DOHH2 (cell line): ENCODE data around the gene CPEB1.

ENCODE experiments used
- H3F3A ChIP-seq: fragments of 200-600 bp; sonication (generic), shearing (Covaris generic); 2 replicates; pipeline ENCODE4 v1.6.0; 2016; ENCODE audit warnings: antibody characterized with exemption, mild to moderate bottlenecking; ENCODE audit not compliant: control insufficient read depth, insufficient read depth
- H3K27ac ChIP-seq: fragments of 200-600 bp; sonication (generic); 2 replicates; pipeline ENCODE4 v1.5.1; 2014; ENCODE audit warnings: low read depth, mild to moderate bottlenecking, low read length, moderate library complexity
- H3K27me3 ChIP-seq: fragments of 200-600 bp; sonication (generic); 2 replicates; pipeline ENCODE4 v1.6.1; 2014; ENCODE audit warnings: mild to moderate bottlenecking, low read length, mixed read lengths; ENCODE audit not compliant: control insufficient read depth
- H3K36me3 ChIP-seq: fragments of 200-600 bp; sonication (generic); 2 replicates; pipeline ENCODE4 v1.6.1; 2014; ENCODE audit warnings: mild to moderate bottlenecking, low read length, moderate library complexity, mixed read lengths; ENCODE audit not compliant: control insufficient read depth
- H3K4me1 ChIP-seq: fragments of 200-600 bp; sonication (generic); 2 replicates; pipeline ENCODE4 v1.6.1; 2014; ENCODE audit warnings: mild to moderate bottlenecking, low read length, mixed read lengths; ENCODE audit not compliant: control insufficient read depth
- H3K4me2 ChIP-seq: fragments of 200-600 bp; sonication (generic); 2 replicates; pipeline ENCODE4 v1.6.0; 2014; ENCODE audit warnings: mild to moderate bottlenecking, low read length, moderate library complexity
- H3K4me3 ChIP-seq: fragments of 200-600 bp; sonication (generic); 2 replicates; pipeline ENCODE4 v1.5.1; 2014; ENCODE audit warnings: mild to moderate bottlenecking, low read length, mixed read lengths
- H3K79me2 ChIP-seq: fragments of 200-600 bp; sonication (generic); 2 replicates; pipeline ENCODE4 v1.6.1; 2014; ENCODE audit warnings: mild to moderate bottlenecking, low read length, mixed read lengths; ENCODE audit not compliant: control insufficient read depth
- H3K9me2 ChIP-seq: fragments of 200-600 bp; sonication (generic); replicated peaks from 2 replicates; pipeline ENCODE4 v1.6.1; 2014; ENCODE audit warnings: mild to moderate bottlenecking, low read length, mixed read lengths; ENCODE audit not compliant: control insufficient read depth
- H3K9me3 ChIP-seq: fragments of 200-600 bp; sonication (generic); 2 replicates; pipeline ENCODE4 v1.6.1; 2014; ENCODE audit warnings: antibody characterized with exemption, low read length, mixed read lengths; ENCODE audit not compliant: control insufficient read depth, insufficient read depth
- H4K20me1 ChIP-seq: fragments of 200-600 bp; sonication (generic); 2 replicates; pipeline ENCODE4 v1.6.0; 2014; ENCODE audit warnings: low read depth, mild to moderate bottlenecking, antibody characterized with exemption, low read length, moderate library complexity; ENCODE audit not compliant: control insufficient read depth, insufficient read depth
- CTCF ChIP-seq: fragments of 200-600 bp; sonication (generic); IDR thresholded peaks from one replicate; pipeline ENCODE4 v1.5.1; 2014; ENCODE audit warnings: antibody characterized with exemption, mild to moderate bottlenecking, low read depth, low read length; ENCODE audit not compliant: poor library complexity, severe bottlenecking
- EZH2phosphoT487 ChIP-seq: fragments of 200-600 bp; sonication (generic); IDR thresholded peaks from 2 replicates; pipeline ENCODE4 v1.6.1; 2017; ENCODE audit warnings: borderline replicate concordance, mild to moderate bottlenecking, antibody characterized with exemption, low read length, moderate library complexity, mixed read lengths

Gene CPEB1

DNA sequence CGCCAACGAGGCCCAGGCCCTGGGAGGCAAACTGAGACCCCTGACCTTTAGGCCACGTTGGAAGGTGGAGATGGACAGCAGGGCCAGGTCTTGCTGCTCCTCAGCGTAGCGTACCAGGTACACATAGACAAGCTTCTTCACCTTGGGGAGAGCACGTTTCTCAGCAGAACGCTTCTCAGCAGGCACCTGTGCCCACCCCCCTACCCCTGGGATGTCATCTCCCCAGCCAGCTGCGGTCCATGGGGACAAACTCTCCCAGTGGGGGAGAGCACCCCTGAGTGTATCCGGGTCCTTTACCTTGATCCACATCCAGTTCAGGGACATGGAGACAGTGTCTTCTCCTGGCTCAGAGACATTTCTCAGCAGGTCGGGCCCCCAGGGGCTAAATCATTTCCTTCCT, 41.5 kb upstream of the CPEB1 start:
- Histone ChIP-seq H3K27me3 (peaks cover 3% of the 10 kb centered on the region; the same call in 1 of the 2 replicates), H3K36me3 (no peaks in the 10 kb centered on the region), H3K4me1 (no peaks in the 10 kb centered on the region), H3K9me3 (no peaks in the 10 kb centered on the region), H3K79me2 (no peaks in the 10 kb centered on the region), H3K4me3 (no peak overlapping the region), H3K9me2 (no peaks in the 10 kb centered on the region), H4K20me1 (no peaks in the 10 kb centered on the region), H3F3A (no peaks in the 10 kb centered on the region), H3K27ac (no peak overlapping the region), H3K4me2 (no peak overlapping the region)
- TF ChIP-seq EZH2phosphoT487, result no peak
- TF ChIP-seq CTCF, result no peak

GRCh38 chr15:82681371-82681770, 34.2 kb upstream of the CPEB1 start:
- Histone ChIP-seq H3F3A (no peaks in the 10 kb centered on the region), H4K20me1 (no peaks in the 10 kb centered on the region), H3K27ac (no peak overlapping the region), H3K36me3 (no peaks in the 10 kb centered on the region), H3K9me2 (no peaks in the 10 kb centered on the region), H3K9me3 (no peaks in the 10 kb centered on the region), H3K79me2 (no peaks in the 10 kb centered on the region), H3K4me1 (no peaks in the 10 kb centered on the region), H3K4me3 (no peak overlapping the region), H3K4me2 (no peak overlapping the region), H3K27me3 (peaks cover 3% of the 10 kb centered on the region; the same call in 1 of the 2 replicates)
- TF ChIP-seq EZH2phosphoT487, result no peak
- TF ChIP-seq CTCF, result no peak

GRCh38 chr15:82680200-82681102, 33.3 kb upstream of the CPEB1 start:
- Histone ChIP-seq H3K4me3 (peak overlapping the region; percentile 60), H3K27ac (no peak overlapping the region), H3K4me2 (peak overlapping the region; percentile 48), H3F3A (no peaks in the 10 kb centered on the region), H3K4me1 (no peaks in the 10 kb centered on the region), H4K20me1 (no peaks in the 10 kb centered on the region), H3K9me3 (no peaks in the 10 kb centered on the region), H3K9me2 (no peaks in the 10 kb centered on the region), H3K36me3 (no peaks in the 10 kb centered on the region), H3K79me2 (no peaks in the 10 kb centered on the region), H3K27me3 (peaks cover 2% of the 10 kb centered on the region; the same call in 1 of the 2 replicates)
- TF ChIP-seq EZH2phosphoT487 (no peak), CTCF (peak; percentile 16)
